ENCODE measurements around the gene ZNF804A.

- TF ChIP-seq CTCF (IDR thresholded peaks at IDR 0.05; ENCODE audit: low read depth, low read length, missing input control) (no peak), MAX (IDR thresholded peaks at IDR 0.05) (no peak), EGR1 (IDR thresholded peaks at IDR 0.05; ENCODE audit: low read depth in 2 of 2) (no peak), TAF1 (conservative IDR thresholded peaks at IDR 0.05) (no peak), JUND (IDR thresholded peaks at IDR 0.05) (no peak), ATF3 (IDR thresholded peaks at IDR 0.05) (no peak)
Observed at GRCh38 chr2:184923751-184924150, 325.4 kb downstream of the ZNF804A start.

Data from liver (tissue), 3 donors.